Adrenal gland (tissue), 12 donors: ENCODE data around the gene SYTL3. TPM values are rescaled to one million over a fixed set of nuclear protein-coding genes. Genes with fewer than 3 reads are reported as not detected.

Experiments
- DNase-seq, 7 donors: peaks; one replicate each; pipeline ENCODE4 v3.0.0-alpha.2; 2019 to 2020
- H3K27ac ChIP-seq, 5 donors: fragments of 200-600 bp; sonication (generic) in 4 of 5; 1 replicate in 3 of 5; 2 replicates in 2 of 5; pipeline versions ENCODE4 v1.5.1 to v1.8.0; 2016 to 2020; ENCODE audit warnings: mild to moderate bottlenecking in 1 of 5
- H3K27me3 ChIP-seq: fragments of 200-600 bp; 2 replicates; pipeline ENCODE4 v1.8.0; 2021
- H3K36me3 ChIP-seq, 2 donors: fragments of 200-600 bp; replicated peaks in 1 of 2; 1 replicate in 1 of 2; 2 replicates in 1 of 2; pipeline versions ENCODE4 v1.5.1 to v1.8.0; 2018 to 2022
- H3K4me1 ChIP-seq, 2 donors: fragments of 200-600 bp; replicated peaks in 1 of 2; 1 replicate in 1 of 2; 2 replicates in 1 of 2; pipeline versions ENCODE4 v1.5.1 to v1.8.0; 2018 to 2021
- H3K4me3 ChIP-seq, 4 donors: fragments of 200-600 bp; sonication (generic) in 3 of 4; one replicate each; pipeline ENCODE4 v1.5.1; 2016 to 2018
- H3K9me3 ChIP-seq, 3 donors: fragments of 200-600 bp; sonication (generic) in 1 of 3; replicated peaks in 1 of 3; 1 replicate in 2 of 3; 2 replicates in 1 of 3; pipeline versions ENCODE4 v1.5.1 to v1.8.0; 2016 to 2021
- CTCF ChIP-seq, 6 experiments: fragments of 450-650 bp in 4 of 6; fragments of 200-600 bp in 2 of 6; sonication (generic) in 1 of 6; IDR thresholded peaks; 1 replicate in 5 of 6; 2 replicates in 1 of 6; pipeline versions ENCODE4 v1.5.1 to v1.8.0; 2016 to 2021; ENCODE audit warnings: antibody characterized with exemption in 6 of 6, mild to moderate bottlenecking in 2 of 6, moderate library complexity in 1 of 6
- POLR2A ChIP-seq, 2 donors: fragments of 450-650 bp; IDR thresholded peaks; one replicate each; pipeline ENCODE4 v1.6.1; 2017; ENCODE audit warnings: antibody characterized with exemption in 2 of 2, mild to moderate bottlenecking in 2 of 2, moderate library complexity in 1 of 2
- WGBS, 4 donors: extraction: QIAGEN DNeasy Blood & Tissue Kit in 2 of 4; methylation state at CpG; one replicate each; pipeline versions ENCODE4 v1.1.5 to v1.1.7; 2013 to 2017; 5-methylcytosine and 5-hydroxymethylcytosine counted together
- intact Hi-C, 2 donors: fragments of 100-400 bp; cut with DNase I; formaldehyde crosslinking; loops; one replicate each; pipeline versions ENCODE4 v1.14.1 to v1.15.0; 2022 to 2023
- polyA plus RNA-seq, 3 donors: library from polyadenylated mRNA; stranded (reverse); fragments of 200-250 nt in 2 of 3; fragments of 350-450 nt in 1 of 3; fragmentation: Illumina TruSeq in 1 of 3; extraction: RNeasy Lipid Tissue Mini Kit (QIAGEN cat#74804) in 1 of 3; gene quantifications; one replicate each; pipeline ENCODE4 v1.2.3, GENCODE V29; 2013 to 2014
- total RNA-seq, 9 donors: library from RNA; depleted of rRNA in 4 of 9; stranded (reverse); fragments of >200 nt in 4 of 9; fragments of 120-200 nt in 1 of 9; fragmentation: NEBNext Ultra II Directional in 1 of 9; extraction: Animal tissue kit (Norgen Biotek cat#: 25700) in 1 of 9; gene quantifications; one replicate each; pipeline versions ENCODE4 v1.1.0 to v1.2.4, GENCODE V29; 2013 to 2023
- donor health status: healthy with polysubstance abuse.
- donor health status: Bipolar disorder and iron deficiency.
- donor health status: DM: yes; HTN: yes; CAD: no.
- donor health status: DM: no; HTN: no; CAD: no.
- donor health status: DM: no; HTN: no; CAD: no.
- donor health status: DM: yes; HTN: yes; CAD: no.

SYTL3 gene
- total and polyA plus RNA-seq, 12 donors = 0.94 to 3.9 (median 2.1) TPM

- intact Hi-C loops = loop anchor here in 1 of 2 donors (10.0 kb wide), 1 partner anchor 383 kb away; no protein-coding TSS in a partner anchor
- Histone ChIP-seq H3K4me1 (peaks cover 0 to 13% of the 10 kb centered on the region in 2 donors), H3K27ac (no peak overlapping the region), H3K36me3 (peaks cover 0 to 42% of the 10 kb centered on the region in 2 donors), H3K4me3 (no peak overlapping the region), H3K9me3 (no peaks in the 10 kb centered on the region), H3K27me3 (no peaks in the 10 kb centered on the region)
- 95 to 97% (median 96%) methylated on average over 9 to 12 of the region's 12 CpGs for WGBS, 4 donors
- DNase-seq = peak in 1 of 7 donors; percentile 31
- TF ChIP-seq POLR2A (IDR thresholded peaks at IDR 0.05) (no peak), CTCF (IDR thresholded peaks at IDR 0.05) (no peak)
Observed at GRCh38 chr6:158608221-158608620, 41.6 kb upstream of the SYTL3 start.

- DNase-seq = peak in 1 of 7 donors; percentile 41
- peaks cover 0 to 42% of the 10 kb centered on the region in 2 donors for H3K36me3 ChIP-seq
- no peak overlapping the region for H3K27ac ChIP-seq
- no peaks in the 10 kb centered on the region for H3K27me3 ChIP-seq
- TF ChIP-seq POLR2A (IDR thresholded peaks at IDR 0.05) (no peak), CTCF (IDR thresholded peaks at IDR 0.05) (no peak)
- intact Hi-C loops = loop anchor here in 1 of 2 donors (10.0 kb wide), 1 partner anchor 385 kb away; no protein-coding TSS in a partner anchor
- H3K4me1 ChIP-seq = peaks cover 0 to 6% of the 10 kb centered on the region in 2 donors
- H3K9me3 ChIP-seq = no peaks in the 10 kb centered on the region
- WGBS, 4 donors = 89 to 95% (median 93%) methylated on average over 9 to 13 of the region's 13 CpGs
- H3K4me3 ChIP-seq = no peak overlapping the region
Observed at GRCh38 chr6:158609455-158610155, 40.2 kb upstream of the SYTL3 start.

- Histone ChIP-seq H3K27me3 (no peaks in the 10 kb centered on the region), H3K4me3 (no peak overlapping the region), H3K36me3 (peaks cover 0 to 41% of the 10 kb centered on the region in 2 donors), H3K4me1 (peaks cover 0 to 6% of the 10 kb centered on the region in 2 donors), H3K9me3 (no peaks in the 10 kb centered on the region), H3K27ac (no peak overlapping the region)
- peak in 3 of 7 donors; percentile 21 to 42 (median 35) for DNase-seq
- WGBS, 4 donors = 69 to 81% (median 72%) methylated on average over 5 to 9 of the region's 9 CpGs
- intact Hi-C loops = no loop called here
- TF ChIP-seq POLR2A (IDR thresholded peaks at IDR 0.05) (no peak), CTCF (IDR thresholded peaks at IDR 0.05) (no peak)
Observed at GRCh38 chr6:158610319-158610968, 39.4 kb upstream of the SYTL3 start.

- Histone ChIP-seq H3K4me3 (no peak overlapping the region), H3K9me3 (no peaks in the 10 kb centered on the region), H3K4me1 (peaks cover 0 to 6% of the 10 kb centered on the region in 2 donors), H3K27ac (no peak overlapping the region), H3K36me3 (peaks cover 0 to 35% of the 10 kb centered on the region in 2 donors), H3K27me3 (no peaks in the 10 kb centered on the region)
- no peak for DNase-seq
- intact Hi-C loops = no loop called here
- TF ChIP-seq POLR2A (IDR thresholded peaks at IDR 0.05) = no peak
- 77 to 84% (median 81%) methylated on average over 3 of the region's 3 CpGs for WGBS, 4 donors
Observed at GRCh38 chr6:158611039-158611438, 38.8 kb upstream of the SYTL3 start.
